H1 (cell line): ENCODE results near the gene ITPR1. TPM values are rescaled to one million over a fixed set of nuclear protein-coding genes. Genes with fewer than 3 reads are reported as not detected.

Source experiments
- ATF2 ChIP-seq: IDR thresholded peaks from 2 replicates; pipeline ENCODE4 v1.6.1; 2012; ENCODE audit warnings: low read length, inconsistent platforms
- EZH2 ChIP-seq: fragments of 200-600 bp; sonication (generic); IDR thresholded peaks from 2 replicates; pipeline ENCODE4 v1.7.1; 2012; ENCODE audit warnings: low read depth, mild to moderate bottlenecking, moderate library complexity, low read length, inconsistent platforms; ENCODE audit not compliant: severe bottlenecking
- HDAC6 ChIP-seq: IDR thresholded peaks from one replicate; pipeline ENCODE4 v1.7.1; 2012; ENCODE audit warnings: low read depth, mild to moderate bottlenecking, inconsistent platforms, low read length, moderate library complexity
- SAP30 ChIP-seq: fragments of 300-600 bp; sonication (generic); IDR thresholded peaks from 2 replicates; pipeline ENCODE4 v1.7.1; 2012; ENCODE audit warnings: low read length, moderate library complexity, mild to moderate bottlenecking, inconsistent platforms; ENCODE audit not compliant: insufficient read depth, insufficient replicate concordance
- polyA plus RNA-seq, 7 experiments: library from polyadenylated mRNA; depleted of rRNA in 3 of 7; stranded (reverse) in 5 of 7; unstranded in 2 of 7; fragments of >200 nt in 5 of 7; fragments of 200-250 nt in 2 of 7; gene quantifications; 1 replicate in 5 of 7; 2 replicates in 1 of 7; 4 replicates in 1 of 7; pipeline versions ENCODE4 v1.2.1 to v1.2.3, GENCODE V29; 2011 to 2013; ENCODE audit warnings: missing spikeins in 2 of 7, mixed read lengths in 2 of 7
- total RNA-seq: library from RNA; stranded (reverse); fragmentation: NEBNext Ultra II Directional; extraction: Animal tissue kit (Norgen Biotek cat#: 25700); gene quantifications from 2 replicates; pipeline ENCODE4 v1.2.1, GENCODE V29; 2021
- TF ChIP-seq, protein P1 (sequence below): fragments of 300-600 bp; sonication (generic); IDR thresholded peaks from 2 replicates; pipeline ENCODE4 v1.7.1; 2012; ENCODE audit warnings: low read length, moderate library complexity, mild to moderate bottlenecking, inconsistent platforms; ENCODE audit not compliant: insufficient replicate concordance

The ITPR1 gene
- total and polyA plus RNA-seq, 2 of the 8 experiments (the other 6 are each of a cell fraction or from before 2014, with no cell fraction given), result 2.5 to 16.3 TPM

DNA sequence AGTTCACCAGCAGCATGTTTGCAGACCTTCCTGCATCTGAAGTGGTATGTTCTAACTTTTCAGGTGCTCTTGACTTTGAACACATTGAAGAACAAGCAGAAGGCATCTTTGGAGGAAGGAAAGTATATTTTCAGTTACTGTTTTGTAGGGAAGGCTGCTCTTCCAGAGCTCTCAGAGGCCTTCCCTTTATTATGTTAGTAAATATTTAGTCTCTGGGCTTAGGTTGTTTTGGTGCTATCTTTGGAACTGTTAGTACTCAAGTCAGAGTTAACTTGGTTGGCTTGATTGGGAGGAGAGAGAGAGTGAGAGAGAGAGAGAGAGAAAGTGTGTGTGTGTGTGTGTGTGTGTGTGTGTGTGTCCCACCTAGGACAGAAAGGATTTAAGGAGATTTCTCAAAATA, 188.2 kb downstream of the ITPR1 start (continued):
- TF ChIP-seq, protein P1, sequence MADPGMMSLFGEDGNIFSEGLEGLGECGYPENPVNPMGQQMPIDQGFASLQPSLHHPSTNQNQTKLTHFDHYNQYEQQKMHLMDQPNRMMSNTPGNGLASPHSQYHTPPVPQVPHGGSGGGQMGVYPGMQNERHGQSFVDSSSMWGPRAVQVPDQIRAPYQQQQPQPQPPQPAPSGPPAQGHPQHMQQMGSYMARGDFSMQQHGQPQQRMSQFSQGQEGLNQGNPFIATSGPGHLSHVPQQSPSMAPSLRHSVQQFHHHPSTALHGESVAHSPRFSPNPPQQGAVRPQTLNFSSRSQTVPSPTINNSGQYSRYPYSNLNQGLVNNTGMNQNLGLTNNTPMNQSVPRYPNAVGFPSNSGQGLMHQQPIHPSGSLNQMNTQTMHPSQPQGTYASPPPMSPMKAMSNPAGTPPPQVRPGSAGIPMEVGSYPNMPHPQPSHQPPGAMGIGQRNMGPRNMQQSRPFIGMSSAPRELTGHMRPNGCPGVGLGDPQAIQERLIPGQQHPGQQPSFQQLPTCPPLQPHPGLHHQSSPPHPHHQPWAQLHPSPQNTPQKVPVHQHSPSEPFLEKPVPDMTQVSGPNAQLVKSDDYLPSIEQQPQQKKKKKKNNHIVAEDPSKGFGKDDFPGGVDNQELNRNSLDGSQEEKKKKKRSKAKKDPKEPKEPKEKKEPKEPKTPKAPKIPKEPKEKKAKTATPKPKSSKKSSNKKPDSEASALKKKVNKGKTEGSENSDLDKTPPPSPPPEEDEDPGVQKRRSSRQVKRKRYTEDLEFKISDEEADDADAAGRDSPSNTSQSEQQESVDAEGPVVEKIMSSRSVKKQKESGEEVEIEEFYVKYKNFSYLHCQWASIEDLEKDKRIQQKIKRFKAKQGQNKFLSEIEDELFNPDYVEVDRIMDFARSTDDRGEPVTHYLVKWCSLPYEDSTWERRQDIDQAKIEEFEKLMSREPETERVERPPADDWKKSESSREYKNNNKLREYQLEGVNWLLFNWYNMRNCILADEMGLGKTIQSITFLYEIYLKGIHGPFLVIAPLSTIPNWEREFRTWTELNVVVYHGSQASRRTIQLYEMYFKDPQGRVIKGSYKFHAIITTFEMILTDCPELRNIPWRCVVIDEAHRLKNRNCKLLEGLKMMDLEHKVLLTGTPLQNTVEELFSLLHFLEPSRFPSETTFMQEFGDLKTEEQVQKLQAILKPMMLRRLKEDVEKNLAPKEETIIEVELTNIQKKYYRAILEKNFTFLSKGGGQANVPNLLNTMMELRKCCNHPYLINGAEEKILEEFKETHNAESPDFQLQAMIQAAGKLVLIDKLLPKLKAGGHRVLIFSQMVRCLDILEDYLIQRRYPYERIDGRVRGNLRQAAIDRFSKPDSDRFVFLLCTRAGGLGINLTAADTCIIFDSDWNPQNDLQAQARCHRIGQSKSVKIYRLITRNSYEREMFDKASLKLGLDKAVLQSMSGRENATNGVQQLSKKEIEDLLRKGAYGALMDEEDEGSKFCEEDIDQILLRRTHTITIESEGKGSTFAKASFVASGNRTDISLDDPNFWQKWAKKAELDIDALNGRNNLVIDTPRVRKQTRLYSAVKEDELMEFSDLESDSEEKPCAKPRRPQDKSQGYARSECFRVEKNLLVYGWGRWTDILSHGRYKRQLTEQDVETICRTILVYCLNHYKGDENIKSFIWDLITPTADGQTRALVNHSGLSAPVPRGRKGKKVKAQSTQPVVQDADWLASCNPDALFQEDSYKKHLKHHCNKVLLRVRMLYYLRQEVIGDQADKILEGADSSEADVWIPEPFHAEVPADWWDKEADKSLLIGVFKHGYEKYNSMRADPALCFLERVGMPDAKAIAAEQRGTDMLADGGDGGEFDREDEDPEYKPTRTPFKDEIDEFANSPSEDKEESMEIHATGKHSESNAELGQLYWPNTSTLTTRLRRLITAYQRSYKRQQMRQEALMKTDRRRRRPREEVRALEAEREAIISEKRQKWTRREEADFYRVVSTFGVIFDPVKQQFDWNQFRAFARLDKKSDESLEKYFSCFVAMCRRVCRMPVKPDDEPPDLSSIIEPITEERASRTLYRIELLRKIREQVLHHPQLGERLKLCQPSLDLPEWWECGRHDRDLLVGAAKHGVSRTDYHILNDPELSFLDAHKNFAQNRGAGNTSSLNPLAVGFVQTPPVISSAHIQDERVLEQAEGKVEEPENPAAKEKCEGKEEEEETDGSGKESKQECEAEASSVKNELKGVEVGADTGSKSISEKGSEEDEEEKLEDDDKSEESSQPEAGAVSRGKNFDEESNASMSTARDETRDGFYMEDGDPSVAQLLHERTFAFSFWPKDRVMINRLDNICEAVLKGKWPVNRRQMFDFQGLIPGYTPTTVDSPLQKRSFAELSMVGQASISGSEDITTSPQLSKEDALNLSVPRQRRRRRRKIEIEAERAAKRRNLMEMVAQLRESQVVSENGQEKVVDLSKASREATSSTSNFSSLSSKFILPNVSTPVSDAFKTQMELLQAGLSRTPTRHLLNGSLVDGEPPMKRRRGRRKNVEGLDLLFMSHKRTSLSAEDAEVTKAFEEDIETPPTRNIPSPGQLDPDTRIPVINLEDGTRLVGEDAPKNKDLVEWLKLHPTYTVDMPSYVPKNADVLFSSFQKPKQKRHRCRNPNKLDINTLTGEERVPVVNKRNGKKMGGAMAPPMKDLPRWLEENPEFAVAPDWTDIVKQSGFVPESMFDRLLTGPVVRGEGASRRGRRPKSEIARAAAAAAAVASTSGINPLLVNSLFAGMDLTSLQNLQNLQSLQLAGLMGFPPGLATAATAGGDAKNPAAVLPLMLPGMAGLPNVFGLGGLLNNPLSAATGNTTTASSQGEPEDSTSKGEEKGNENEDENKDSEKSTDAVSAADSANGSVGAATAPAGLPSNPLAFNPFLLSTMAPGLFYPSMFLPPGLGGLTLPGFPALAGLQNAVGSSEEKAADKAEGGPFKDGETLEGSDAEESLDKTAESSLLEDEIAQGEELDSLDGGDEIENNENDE, result no peak
- TF ChIP-seq SAP30 (no peak), HDAC6 (no peak), ATF2 (no peak), EZH2 (no peak)
